ENCODE measurements around the gene AK4.
"Not testable (repeated sequence)": the region's sequence is repeated elsewhere in the genome, so short reads cannot be mapped to it uniquely, and the experiment has no call there.

The AK4 gene

DNA sequence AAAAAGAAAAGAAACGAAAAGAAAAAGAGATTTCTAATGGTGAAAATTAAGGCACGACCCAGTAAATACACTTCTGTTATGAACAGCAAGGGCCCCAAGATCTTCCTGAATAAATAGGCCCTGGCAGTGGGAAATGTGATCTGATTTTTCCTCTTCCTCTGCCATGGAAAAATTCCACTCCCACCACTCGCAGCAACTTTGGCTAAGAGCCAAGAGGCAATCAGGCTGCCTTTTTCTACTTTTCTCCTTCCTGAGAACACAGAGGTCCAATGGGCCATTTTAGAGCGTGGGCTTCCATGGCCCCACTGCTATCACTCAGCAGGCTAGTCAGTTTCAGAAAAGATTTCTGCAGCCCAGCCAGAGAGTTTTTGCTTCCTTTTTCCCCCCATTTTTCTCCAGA lies 33.7 kb upstream of the AK4 start:
- no peak for TF ChIP-seq CTBP1 (IDR thresholded peaks at IDR 0.05; ENCODE audit: borderline replicate concordance)
- TF ChIP-seq L3MBTL2 (conservative IDR thresholded peaks at IDR 0.05), result no peak
- no peak for TF ChIP-seq SP1 (IDR thresholded peaks at IDR 0.05)
- TF ChIP-seq BHLHE40 (IDR thresholded peaks at IDR 0.05; ENCODE audit: borderline replicate concordance), result no peak
- TF ChIP-seq, protein P1, sequence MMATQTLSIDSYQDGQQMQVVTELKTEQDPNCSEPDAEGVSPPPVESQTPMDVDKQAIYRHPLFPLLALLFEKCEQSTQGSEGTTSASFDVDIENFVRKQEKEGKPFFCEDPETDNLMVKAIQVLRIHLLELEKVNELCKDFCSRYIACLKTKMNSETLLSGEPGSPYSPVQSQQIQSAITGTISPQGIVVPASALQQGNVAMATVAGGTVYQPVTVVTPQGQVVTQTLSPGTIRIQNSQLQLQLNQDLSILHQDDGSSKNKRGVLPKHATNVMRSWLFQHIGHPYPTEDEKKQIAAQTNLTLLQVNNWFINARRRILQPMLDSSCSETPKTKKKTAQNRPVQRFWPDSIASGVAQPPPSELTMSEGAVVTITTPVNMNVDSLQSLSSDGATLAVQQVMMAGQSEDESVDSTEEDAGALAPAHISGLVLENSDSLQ (IDR thresholded peaks at IDR 0.05), result no peak
- no peak for TF ChIP-seq NFRKB (IDR thresholded peaks at IDR 0.05)
- no peak for TF ChIP-seq LEF1 (IDR thresholded peaks at IDR 0.05; ENCODE audit: borderline replicate concordance)
- TF ChIP-seq FOXK2 (IDR thresholded peaks at IDR 0.05), result no peak
- TF ChIP-seq ELF4 (IDR thresholded peaks at IDR 0.05), result no peak
- TF ChIP-seq ARNT (IDR thresholded peaks at IDR 0.05), result no peak
- TF ChIP-seq SUZ12 (IDR thresholded peaks at IDR 0.05), result no peak
- no peak for TF ChIP-seq FOXA1 (IDR thresholded peaks at IDR 0.05)
- no peak for TF ChIP-seq HDGF (IDR thresholded peaks at IDR 0.05; ENCODE audit: borderline replicate concordance)
- no peak for TF ChIP-seq TARDBP (IDR thresholded peaks at IDR 0.05)
- no peak for TF ChIP-seq FOXM1 (IDR thresholded peaks at IDR 0.05; ENCODE audit: borderline replicate concordance)
- ChIA-PET POLR2A (no interaction called here), CTCF (no interaction called here)
- DNase-seq (ENCODE audit: extremely low spot score), result peak; percentile 69

DNA sequence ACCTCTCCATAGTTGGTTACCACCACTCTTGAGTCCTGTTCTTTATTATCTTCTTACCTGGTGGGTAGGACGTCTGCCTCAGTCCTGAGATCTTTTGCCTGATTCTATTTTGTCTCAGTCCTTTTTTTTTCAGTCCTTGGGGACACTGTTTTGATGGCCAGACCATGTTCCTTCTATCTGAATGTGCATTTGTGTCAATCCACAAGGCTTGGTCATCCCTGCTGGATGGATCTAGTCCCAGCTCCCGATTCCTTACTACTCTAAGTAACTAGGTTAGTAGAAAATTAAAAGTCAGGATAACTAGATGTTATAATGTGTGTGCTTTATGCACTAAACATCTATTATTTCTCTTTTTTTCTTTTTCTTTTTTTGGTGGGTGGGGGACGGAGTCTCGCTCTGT lies 28.1 kb upstream of the AK4 start:
- DNase-seq (ENCODE audit: extremely low spot score), result no peak
- ChIA-PET POLR2A (no interaction called here), CTCF (no interaction called here)
- no peak for TF ChIP-seq FOXK2 (IDR thresholded peaks at IDR 0.05)
- TF ChIP-seq FOXM1 (IDR thresholded peaks at IDR 0.05; ENCODE audit: borderline replicate concordance), result no peak
- TF ChIP-seq FOXA1 (IDR thresholded peaks at IDR 0.05), result no peak
- no peak for TF ChIP-seq CTBP1 (IDR thresholded peaks at IDR 0.05; ENCODE audit: borderline replicate concordance)
- TF ChIP-seq BHLHE40 (IDR thresholded peaks at IDR 0.05; ENCODE audit: borderline replicate concordance), result no peak
- TF ChIP-seq ELF4 (IDR thresholded peaks at IDR 0.05), result no peak
- TF ChIP-seq ZNF384 (IDR thresholded peaks at IDR 0.05), result no peak
- TF ChIP-seq HDGF (IDR thresholded peaks at IDR 0.05; ENCODE audit: borderline replicate concordance), result no peak
- TF ChIP-seq L3MBTL2 (conservative IDR thresholded peaks at IDR 0.05), result no peak
- no peak for TF ChIP-seq LEF1 (IDR thresholded peaks at IDR 0.05; ENCODE audit: borderline replicate concordance)
- TF ChIP-seq SP1 (IDR thresholded peaks at IDR 0.05), result no peak
- TF ChIP-seq SUZ12 (IDR thresholded peaks at IDR 0.05), result no peak
- TF ChIP-seq, protein P1 (IDR thresholded peaks at IDR 0.05), result no peak
- TF ChIP-seq TARDBP (IDR thresholded peaks at IDR 0.05), result no peak
- no peak for TF ChIP-seq ARNT (IDR thresholded peaks at IDR 0.05)
- TF ChIP-seq NFRKB (IDR thresholded peaks at IDR 0.05), result no peak

DNA sequence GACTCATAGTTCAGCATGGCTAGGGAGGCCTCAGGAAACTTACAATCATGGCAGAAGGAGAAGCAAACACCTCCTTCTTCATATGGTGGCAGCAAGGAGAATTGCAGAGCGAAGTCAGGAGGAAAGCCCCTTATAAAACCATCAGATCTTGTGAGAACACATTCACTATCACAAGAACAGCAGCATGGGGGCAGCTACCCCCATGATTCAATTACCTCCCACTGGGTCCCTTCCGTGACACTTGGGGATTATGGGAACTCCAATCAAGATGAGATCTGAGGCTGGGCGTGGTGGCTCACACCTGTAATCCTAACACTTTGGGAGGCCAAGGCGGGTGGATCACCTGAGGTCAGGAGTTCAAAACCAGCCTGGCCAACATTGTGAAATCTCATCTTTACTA lies 18.9 kb upstream of the AK4 start:
- POLR2A ChIA-PET; DNase-seq (ENCODE audit: extremely low spot score); CTCF ChIA-PET: not testable (repeated sequence)

DNA sequence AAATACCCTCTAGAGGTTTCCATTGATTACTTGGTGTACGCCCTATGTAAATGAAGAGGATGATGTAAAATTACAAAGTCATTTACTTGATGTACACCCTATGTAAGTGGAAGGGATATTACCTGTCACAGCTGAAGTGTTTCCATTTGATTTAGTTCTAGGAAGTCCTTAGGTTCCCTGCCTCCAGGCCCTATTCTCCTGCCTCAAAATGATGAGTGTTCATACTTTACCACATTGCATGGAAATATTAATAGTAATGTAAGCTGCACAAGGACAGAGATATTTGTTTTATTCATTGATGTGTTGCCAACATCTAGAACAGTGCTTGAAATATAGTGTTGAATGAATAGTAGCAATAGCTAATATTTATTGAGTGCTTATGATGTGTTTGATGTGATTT lies 9.5 kb upstream of the AK4 start:
- DNase-seq (ENCODE audit: extremely low spot score), result no peak
- no peak for TF ChIP-seq FOXM1 (IDR thresholded peaks at IDR 0.05; ENCODE audit: borderline replicate concordance)
- TF ChIP-seq ARNT (IDR thresholded peaks at IDR 0.05), result no peak
- TF ChIP-seq SUZ12 (IDR thresholded peaks at IDR 0.05), result no peak
- no peak for TF ChIP-seq TARDBP (IDR thresholded peaks at IDR 0.05)
- TF ChIP-seq FOXK2 (IDR thresholded peaks at IDR 0.05), result no peak
- TF ChIP-seq HDGF (IDR thresholded peaks at IDR 0.05; ENCODE audit: borderline replicate concordance), result no peak
- TF ChIP-seq SP1 (IDR thresholded peaks at IDR 0.05), result no peak
- no peak for TF ChIP-seq LEF1 (IDR thresholded peaks at IDR 0.05; ENCODE audit: borderline replicate concordance)
- TF ChIP-seq, protein P1 (IDR thresholded peaks at IDR 0.05), result no peak
- TF ChIP-seq FOXA1 (IDR thresholded peaks at IDR 0.05), result no peak
- no peak for TF ChIP-seq L3MBTL2 (conservative IDR thresholded peaks at IDR 0.05)
- TF ChIP-seq CTBP1 (IDR thresholded peaks at IDR 0.05; ENCODE audit: borderline replicate concordance), result no peak
- no peak for TF ChIP-seq ELF4 (IDR thresholded peaks at IDR 0.05)
- TF ChIP-seq ZNF384 (IDR thresholded peaks at IDR 0.05), result no peak
- TF ChIP-seq BHLHE40 (IDR thresholded peaks at IDR 0.05; ENCODE audit: borderline replicate concordance), result no peak
- no peak for TF ChIP-seq NFRKB (IDR thresholded peaks at IDR 0.05)
- ChIA-PET POLR2A (interaction anchor here (0.9 kb wide), 1 partner anchor 9 kb away, joined by 3 read pairs; the partner anchor contains the start of gene AK4), CTCF (no interaction called here)

DNA sequence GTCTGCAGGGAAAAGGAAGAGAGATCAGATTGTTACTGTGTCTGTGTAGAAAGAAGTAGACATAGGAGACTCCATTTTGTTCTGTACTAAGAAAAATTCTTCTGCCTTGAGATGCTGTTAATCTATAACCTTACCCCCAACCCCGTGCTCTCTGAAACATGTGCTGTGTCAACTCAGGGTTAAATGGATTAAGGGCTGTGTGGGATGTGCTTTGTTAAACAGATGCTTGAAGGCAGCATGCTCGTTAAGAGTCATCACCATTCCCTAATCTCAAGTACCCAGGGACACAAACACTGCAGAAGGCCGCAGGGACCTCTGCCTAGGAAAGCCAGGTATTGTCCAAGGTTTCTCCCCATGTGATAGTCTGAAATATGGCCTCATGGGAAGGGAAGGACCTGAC lies 8.2 kb upstream of the AK4 start:
- DNase-seq (ENCODE audit: extremely low spot score); POLR2A ChIA-PET; CTCF ChIA-PET: not testable (repeated sequence)

DNA sequence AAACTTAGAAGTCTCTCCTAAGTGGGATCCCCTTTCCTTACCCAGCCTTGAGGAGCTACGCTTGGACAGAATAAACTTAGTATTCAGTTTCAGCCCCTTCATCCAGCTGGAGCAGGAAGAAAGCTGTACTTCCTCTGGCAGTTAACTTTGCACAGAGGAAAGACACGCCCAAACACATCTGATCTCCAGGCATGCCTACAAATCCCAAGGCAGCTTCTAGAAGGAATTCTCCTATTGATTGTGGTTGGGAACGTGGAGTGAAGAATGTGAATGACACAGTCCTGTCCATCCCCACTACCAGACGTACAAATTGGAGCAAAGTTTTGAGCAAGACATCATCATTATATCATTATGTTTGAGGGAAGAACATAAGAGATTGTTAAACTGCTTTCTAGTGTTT lies 6.6 kb upstream of the AK4 start:
- TF ChIP-seq TARDBP (IDR thresholded peaks at IDR 0.05) (no peak), BHLHE40 (IDR thresholded peaks at IDR 0.05; ENCODE audit: borderline replicate concordance) (no peak), ZNF384 (IDR thresholded peaks at IDR 0.05) (no peak), ELF4 (IDR thresholded peaks at IDR 0.05) (no peak)
- DNase-seq (ENCODE audit: extremely low spot score), result no peak
- CTCF ChIA-PET, result no interaction called here
- POLR2A ChIA-PET, result no interaction called here

DNA sequence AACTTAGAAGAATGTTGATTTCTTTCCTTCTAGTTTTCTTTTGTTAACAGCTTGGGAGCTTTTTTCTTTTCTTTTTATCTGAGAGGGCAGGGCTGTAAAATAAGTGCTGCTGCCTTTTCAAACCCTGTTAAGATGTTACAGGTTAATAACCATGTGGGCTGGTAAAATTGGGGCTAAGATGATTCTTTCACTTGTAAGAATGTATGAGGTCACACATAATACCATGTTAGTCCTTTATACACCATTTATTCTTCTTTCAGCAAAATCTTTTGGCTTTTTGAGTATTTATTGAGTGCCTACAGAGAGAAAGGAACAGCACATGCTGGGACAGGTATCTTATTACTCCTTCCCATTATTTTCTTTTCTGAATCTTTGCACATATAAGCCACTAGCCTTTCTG lies 6.1 kb upstream of the AK4 start:
- ChIA-PET POLR2A (no interaction called here), CTCF (interaction anchor here (0.7 kb wide), 1 partner anchor 1980 kb away, joined by 3 read pairs; no protein-coding TSS in a partner anchor)
- no peak for TF ChIP-seq SUZ12 (IDR thresholded peaks at IDR 0.05)
- no peak for TF ChIP-seq FOXM1 (IDR thresholded peaks at IDR 0.05; ENCODE audit: borderline replicate concordance)
- TF ChIP-seq FOXK2 (IDR thresholded peaks at IDR 0.05), result no peak
- DNase-seq (ENCODE audit: extremely low spot score), result no peak

DNA sequence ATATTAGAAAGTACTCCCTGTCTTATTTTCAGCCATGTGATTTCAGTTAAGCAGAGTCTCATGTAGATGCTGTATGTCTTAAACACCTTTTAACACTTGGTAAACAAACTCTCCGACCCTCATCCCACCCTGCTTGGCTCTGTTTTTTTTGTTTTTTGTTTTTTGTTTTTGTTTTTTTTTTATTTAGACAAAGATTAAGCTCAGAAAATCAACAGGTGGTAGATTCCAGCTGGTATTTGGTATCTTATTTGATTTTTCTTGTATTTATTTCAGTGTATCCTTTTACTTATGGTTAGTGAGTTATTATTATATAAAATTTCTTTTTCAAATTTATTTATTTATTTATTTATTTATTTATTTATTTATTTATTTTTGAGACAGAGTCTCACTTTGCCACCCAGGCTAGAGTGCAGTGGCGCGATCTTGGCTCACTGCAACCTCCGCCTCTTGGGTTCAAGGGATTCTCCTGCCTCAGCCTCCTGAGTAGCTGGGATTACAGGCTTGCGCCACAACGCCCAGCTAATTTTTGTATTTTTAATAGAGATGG lies 4.8 kb upstream of the AK4 start:
- DNase-seq (ENCODE audit: extremely low spot score); POLR2A ChIA-PET; CTCF ChIA-PET: not testable (repeated sequence)
